GM12878 (cell line): Measurements from ENCODE around the gene BNIPL. TPM values are rescaled to one million over a fixed set of nuclear protein-coding genes. Genes with fewer than 3 reads are reported as not detected.

ENCODE experiments used
- ATAC-seq: fragments of 200-7000 bp; cut with Tn5 transposase; 3 replicates; pipeline ENCODE4 v1.9.1; 2020; ENCODE audit warnings: mild to moderate bottlenecking, moderate library complexity
- BruUV-seq: library from RNA; stranded (reverse); fragments of 400-500 nt; replicated peaks from 2 replicates; lab custom pipeline; 2021; lab: Mats Ljungman, UMichigan
- CTCF ChIA-PET: fragments of 300-600 bp; sonication (Branson Sonifier 250); formaldehyde crosslinking; extraction: SDS; loops from one replicate; lab custom pipeline; 2021; ENCODE audit warnings: inconsistent platforms; lab: Yijun Ruan, JAX
- POLR2A ChIA-PET: fragments of 350-600 bp; formaldehyde crosslinking; extraction: SDS; loops from one replicate; lab custom pipeline; 2021; ENCODE audit warnings: inconsistent platforms; lab: Charles Lee
- RAD21 ChIA-PET: fragments of 300-600 bp; sonication (Branson Sonifier 250); formaldehyde crosslinking; loops from one replicate; lab custom pipeline; 2023; ENCODE audit warnings: antibody characterized with exemption; ENCODE audit not compliant: unreplicated experiment; lab: Charles Lee
- SMC1A ChIA-PET: fragments of 300-600 bp; sonication (Branson Sonifier 250); formaldehyde crosslinking; loops from one replicate; lab custom pipeline; 2023; ENCODE audit not compliant: unreplicated experiment, uncharacterized antibody; lab: Charles Lee
- DNase-seq: peaks from one replicate; pipeline ENCODE4 v3.0.0-alpha.2; 2011; ENCODE audit warnings: low read depth, low spot score
- FAIRE-seq: peaks from 3 replicates; lab custom pipeline; 2011; peaks lifted over from hg19 to GRCh38; lab: Jason Lieb, UNC
- H2AFZ ChIP-seq: 2 replicates; pipeline ENCODE4 v1.6.0; 2011; ENCODE audit warnings: low read depth, low read length, control low read depth; ENCODE audit not compliant: control insufficient read depth
- H3K27ac ChIP-seq: 2 replicates; pipeline ENCODE4 v1.5.1; 2011; ENCODE audit warnings: control low read depth; ENCODE audit not compliant: control insufficient read depth, insufficient read depth
- H3K27me3 ChIP-seq, 2 experiments: replicated peaks in 1 of 2; 2 replicates each; pipeline versions ENCODE4 v1.6.0 to v1.6.1; 2011; ENCODE audit warnings: low read length in 1 of 2; ENCODE audit not compliant: control insufficient read depth in 2 of 2, insufficient read depth in 2 of 2
- H3K36me3 ChIP-seq, 2 experiments: 2 replicates each; pipeline ENCODE4 v1.5.1; 2011; ENCODE audit warnings: low read length in 1 of 2; ENCODE audit not compliant: control insufficient read depth in 2 of 2, insufficient read depth in 2 of 2
- H3K4me1 ChIP-seq: 2 replicates; pipeline ENCODE4 v1.6.1; 2011; ENCODE audit warnings: mild to moderate bottlenecking, low read length, moderate library complexity, mixed read lengths; ENCODE audit not compliant: control insufficient read depth, insufficient read depth
- H3K4me2 ChIP-seq: 2 replicates; pipeline ENCODE4 v1.6.0; 2011; ENCODE audit warnings: control low read depth; ENCODE audit not compliant: control insufficient read depth, insufficient read depth
- H3K4me3 ChIP-seq: fragments of 200-600 bp; sonication (generic); 2 replicates; pipeline ENCODE4 v1.5.1; 2016
- H3K79me2 ChIP-seq: 2 replicates; pipeline ENCODE4 v1.6.0; 2011; ENCODE audit warnings: low read length; ENCODE audit not compliant: control insufficient read depth, insufficient read depth
- H3K9ac ChIP-seq: 2 replicates; pipeline ENCODE4 v1.8.0; 2011; ENCODE audit warnings: low read length, control low read depth, mixed read lengths; ENCODE audit not compliant: control insufficient read depth, insufficient read depth
- H3K9me3 ChIP-seq: replicated peaks from 3 replicates; pipeline ENCODE4 v1.5.1; 2011; ENCODE audit warnings: mild to moderate bottlenecking, low read length; ENCODE audit not compliant: control insufficient read depth, insufficient read depth
- H4K20me1 ChIP-seq: 2 replicates; pipeline ENCODE4 v1.6.0; 2011; ENCODE audit not compliant: control insufficient read depth, insufficient read depth
- ATF3 ChIP-seq: IDR thresholded peaks from 2 replicates; pipeline ENCODE4 v1.6.1; 2011; ENCODE audit warnings: low read depth, mild to moderate bottlenecking, low read length, moderate library complexity, borderline replicate concordance; ENCODE audit errors: extremely low read depth
- BMI1 ChIP-seq: fragments of 450-650 bp; IDR thresholded peaks from 2 replicates; pipeline ENCODE4 v1.6.1; 2016; ENCODE audit warnings: mild to moderate bottlenecking, moderate library complexity, borderline replicate concordance
- CEBPZ ChIP-seq: fragments of 150-350 bp; IDR thresholded peaks from 2 replicates; pipeline ENCODE4 v1.6.1; 2016; ENCODE audit warnings: low read depth, low read length
- CHD4 ChIP-seq: fragments of 200-600 bp; sonication (generic); IDR thresholded peaks from 2 replicates; pipeline ENCODE4 v1.6.1; 2016; ENCODE audit warnings: mild to moderate bottlenecking
- TBL1XR1 ChIP-seq: IDR thresholded peaks from 2 replicates; pipeline ENCODE4 v1.6.1; 2012; ENCODE audit warnings: low read depth, low read length, improper control_type of control experiment
- TCF3 ChIP-seq: IDR thresholded peaks from 2 replicates; pipeline ENCODE4 v1.6.1; 2012; ENCODE audit warnings: low read depth, mild to moderate bottlenecking, low read length, borderline replicate concordance; ENCODE audit not compliant: insufficient read depth
- ZNF24 ChIP-seq: fragments of 450-650 bp; IDR thresholded peaks from 2 replicates; pipeline ENCODE4 v1.6.1; 2017; ENCODE audit warnings: antibody characterized with exemption, mild to moderate bottlenecking
- WGBS: methylation state at CpG from one replicate; pipeline ENCODE4 v1.1.6; 2016; ENCODE audit warnings: low lambda C conversion rate; ENCODE audit not compliant: insufficient replicate concordance, insufficient coverage; ENCODE audit errors: missing lambda C conversion rate; 5-methylcytosine and 5-hydroxymethylcytosine counted together
- in situ Hi-C: fragments of 300-500 bp; cut with MboI; formaldehyde crosslinking; loops from 9 replicates; pipeline ENCODE4 v1.14.3; 2018; ENCODE audit warnings: mixed read lengths
- intact Hi-C: fragments of 100-400 bp; cut with micrococcal nuclease; formaldehyde crosslinking; loops from one replicate; pipeline ENCODE4 v1.14.2; 2022; ENCODE audit not compliant: unreplicated experiment
- polyA plus RNA-seq, 11 experiments: library from polyadenylated mRNA; depleted of rRNA in 4 of 11; unstranded in 6 of 11; stranded (reverse) in 5 of 11; fragments of >200 nt; fragmentation: Nextera tagmentation in 4 of 11; fragmentation: Illumina TruSeq in 1 of 11; extraction: Ambion mirVana in 4 of 11; extraction: Trizol in 1 of 11; gene quantifications; 1 replicate in 1 of 11; 2 replicates in 10 of 11; pipeline versions ENCODE4 v1.2.1 to v1.2.3, GENCODE V29; 2011 to 2016; ENCODE audit warnings: inconsistent platforms in 2 of 11, missing spikeins in 2 of 11, low read depth in 1 of 11
- total RNA-seq, 4 experiments: library from RNA; depleted of rRNA in 3 of 4; stranded (reverse); fragments of >200 nt in 3 of 4; fragmentation: Illumina TruSeq in 1 of 4; extraction: Trizol in 1 of 4; gene quantifications; 2 replicates each; pipeline versions ENCODE4 v1.2.1 to v1.2.3, GENCODE V29; 2013 to 2021
- TF ChIP-seq, protein P1 (sequence below): fragments of 450-650 bp; IDR thresholded peaks from 2 replicates; pipeline ENCODE4 v1.6.1; 2017; ENCODE audit warnings: antibody characterized with exemption, mild to moderate bottlenecking, moderate library complexity
- TF ChIP-seq, protein P2 (sequence below): fragments of 450-650 bp; formaldehyde crosslinking; IDR thresholded peaks from 2 replicates; pipeline ENCODE4 v1.4.0; 2022; ENCODE audit warnings: mild to moderate bottlenecking, moderate library complexity

Gene BNIPL
- total and polyA plus RNA-seq, 10 of the 15 experiments (the other 5 are each of a cell fraction or from before 2014, with no cell fraction given): 0.05 to 1.1 (median 0.17) TPM

- TF ChIP-seq CEBPZ (no peak), ZNF24 (no peak), TCF3 (no peak), CHD4 (no peak), TBL1XR1 (no peak)
These were observed 40.9 kb upstream of the BNIPL start (continued) for GRCh38 chr1:150995460-150995859.

DNA sequence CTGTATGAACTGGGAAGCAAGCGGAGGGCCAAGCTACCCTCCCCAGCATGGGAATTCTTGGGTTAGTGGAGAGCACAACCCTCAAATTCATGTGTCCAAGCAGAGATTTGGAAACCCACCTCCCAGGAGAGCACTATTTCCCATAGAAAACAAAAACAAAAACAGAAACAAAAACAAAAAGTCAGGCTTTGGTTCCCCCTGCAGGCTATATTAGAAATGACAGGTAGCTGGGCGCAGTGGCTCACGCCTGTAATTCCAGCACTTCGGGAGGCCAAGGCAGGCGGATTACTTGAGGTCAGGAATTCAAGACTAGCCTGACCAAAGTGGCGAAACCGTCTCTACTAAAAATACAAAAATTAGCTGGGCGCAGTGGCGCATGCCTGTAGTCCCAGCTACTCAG lies 40.5 kb upstream of the BNIPL start:
- no TSS peak for BruUV-seq
- intact Hi-C loops (loop anchor here (10.0 kb wide), 1 partner anchor 741 kb away; the partner anchor contains the start of gene CA14), in situ Hi-C loops (loop anchor here (5.0 kb wide), 1 partner anchor 739 kb away; the partner anchor contains the start of gene CA14)
- no peaks in the 10 kb centered on the region for H3K36me3 ChIP-seq
- peak; percentile 68 for ATAC-seq
- 13% methylated on average over 9 of the region's 9 CpGs for WGBS
- 0 out of 2 replicates have a peak overlapping the region, but pooled peaks have one; percentile 40 for H3K9ac ChIP-seq
- peak overlapping the region; percentile 75 for H3K4me2 ChIP-seq
- POLR2A ChIA-PET: interaction anchor here (0.6 to 1.2 kb wide), 3 partner anchors 10 to 74 kb away, joined by 3 to 5 read pairs (median 4); no protein-coding TSS in a partner anchor
- no peaks in the 10 kb centered on the region for H3K27me3 ChIP-seq
- H3K4me3 ChIP-seq: no peak overlapping the region
- DNase-seq: no peak
- peak overlapping the region; percentile 88 for H2AFZ ChIP-seq
- H3K4me1 ChIP-seq: no peaks in the 10 kb centered on the region
- no peaks in the 10 kb centered on the region for H3K79me2 ChIP-seq
- no peaks in the 10 kb centered on the region for H4K20me1 ChIP-seq
- no peaks in the 10 kb centered on the region for H3K9me3 ChIP-seq
- CTCF ChIA-PET: interaction anchor here (0.6 to 16.2 kb wide), 24 partner anchors 10 to 740 kb away, joined by 3 to 252 read pairs (median 4); partner anchors contain the start of genes ANXA9, C1orf56, CERS2 and MINDY1
- SMC1A ChIA-PET: interaction anchor here (0.6 to 4.5 kb wide), 10 partner anchors 10 to 744 kb away, joined by 3 to 34 read pairs (median 4); partner anchors contain the start of genes C1orf56, CERS2, MINDY1 and TNFAIP8L2
- FAIRE-seq: peak; percentile 80
- RAD21 ChIA-PET: interaction anchor here (0.7 to 2.6 kb wide), 12 partner anchors 10 to 740 kb away, joined by 3 to 20 read pairs (median 3); partner anchors contain the start of genes ANXA9, GOLPH3L and MINDY1
- no peak overlapping the region for H3K27ac ChIP-seq
- TF ChIP-seq, protein P1, sequence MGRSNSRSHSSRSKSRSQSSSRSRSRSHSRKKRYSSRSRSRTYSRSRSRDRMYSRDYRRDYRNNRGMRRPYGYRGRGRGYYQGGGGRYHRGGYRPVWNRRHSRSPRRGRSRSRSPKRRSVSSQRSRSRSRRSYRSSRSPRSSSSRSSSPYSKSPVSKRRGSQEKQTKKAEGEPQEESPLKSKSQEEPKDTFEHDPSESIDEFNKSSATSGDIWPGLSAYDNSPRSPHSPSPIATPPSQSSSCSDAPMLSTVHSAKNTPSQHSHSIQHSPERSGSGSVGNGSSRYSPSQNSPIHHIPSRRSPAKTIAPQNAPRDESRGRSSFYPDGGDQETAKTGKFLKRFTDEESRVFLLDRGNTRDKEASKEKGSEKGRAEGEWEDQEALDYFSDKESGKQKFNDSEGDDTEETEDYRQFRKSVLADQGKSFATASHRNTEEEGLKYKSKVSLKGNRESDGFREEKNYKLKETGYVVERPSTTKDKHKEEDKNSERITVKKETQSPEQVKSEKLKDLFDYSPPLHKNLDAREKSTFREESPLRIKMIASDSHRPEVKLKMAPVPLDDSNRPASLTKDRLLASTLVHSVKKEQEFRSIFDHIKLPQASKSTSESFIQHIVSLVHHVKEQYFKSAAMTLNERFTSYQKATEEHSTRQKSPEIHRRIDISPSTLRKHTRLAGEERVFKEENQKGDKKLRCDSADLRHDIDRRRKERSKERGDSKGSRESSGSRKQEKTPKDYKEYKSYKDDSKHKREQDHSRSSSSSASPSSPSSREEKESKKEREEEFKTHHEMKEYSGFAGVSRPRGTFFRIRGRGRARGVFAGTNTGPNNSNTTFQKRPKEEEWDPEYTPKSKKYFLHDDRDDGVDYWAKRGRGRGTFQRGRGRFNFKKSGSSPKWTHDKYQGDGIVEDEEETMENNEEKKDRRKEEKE: no peak
- no peak for TF ChIP-seq ATF3
- no peak for TF ChIP-seq BMI1
- TF ChIP-seq, protein P2, sequence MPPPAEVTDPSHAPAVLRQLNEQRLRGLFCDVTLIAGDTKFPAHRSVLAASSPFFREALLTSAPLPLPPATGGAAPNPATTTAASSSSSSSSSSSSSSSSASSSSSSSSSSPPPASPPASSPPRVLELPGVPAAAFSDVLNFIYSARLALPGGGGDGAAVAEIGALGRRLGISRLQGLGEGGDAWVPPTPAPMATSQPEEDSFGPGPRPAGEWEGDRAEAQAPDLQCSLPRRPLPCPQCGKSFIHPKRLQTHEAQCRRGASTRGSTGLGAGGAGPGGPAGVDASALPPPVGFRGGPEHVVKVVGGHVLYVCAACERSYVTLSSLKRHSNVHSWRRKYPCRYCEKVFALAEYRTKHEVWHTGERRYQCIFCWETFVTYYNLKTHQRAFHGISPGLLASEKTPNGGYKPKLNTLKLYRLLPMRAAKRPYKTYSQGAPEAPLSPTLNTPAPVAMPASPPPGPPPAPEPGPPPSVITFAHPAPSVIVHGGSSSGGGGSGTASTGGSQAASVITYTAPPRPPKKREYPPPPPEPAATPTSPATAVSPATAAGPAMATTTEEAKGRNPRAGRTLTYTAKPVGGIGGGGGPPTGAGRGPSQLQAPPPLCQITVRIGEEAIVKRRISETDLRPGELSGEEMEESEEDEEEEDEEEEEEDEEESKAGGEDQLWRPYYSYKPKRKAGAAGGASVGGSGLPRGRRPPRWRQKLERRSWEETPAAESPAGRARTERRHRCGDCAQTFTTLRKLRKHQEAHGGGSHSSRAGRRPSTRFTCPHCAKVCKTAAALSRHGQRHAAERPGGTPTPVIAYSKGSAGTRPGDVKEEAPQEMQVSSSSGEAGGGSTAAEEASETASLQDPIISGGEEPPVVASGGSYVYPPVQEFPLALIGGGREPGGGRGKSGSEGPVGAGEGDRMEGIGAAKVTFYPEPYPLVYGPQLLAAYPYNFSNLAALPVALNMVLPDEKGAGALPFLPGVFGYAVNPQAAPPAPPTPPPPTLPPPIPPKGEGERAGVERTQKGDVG: no peak
